ENCODE measurements around the gene COL15A1. TPM values are rescaled to one million over a fixed set of nuclear protein-coding genes. Genes with fewer than 3 reads are reported as not detected.

The COL15A1 gene
- polyA plus RNA-seq, 1 donor (not counting 4 experiments of a cell fraction or from before 2014, with no cell fraction given): not detected

DNA sequence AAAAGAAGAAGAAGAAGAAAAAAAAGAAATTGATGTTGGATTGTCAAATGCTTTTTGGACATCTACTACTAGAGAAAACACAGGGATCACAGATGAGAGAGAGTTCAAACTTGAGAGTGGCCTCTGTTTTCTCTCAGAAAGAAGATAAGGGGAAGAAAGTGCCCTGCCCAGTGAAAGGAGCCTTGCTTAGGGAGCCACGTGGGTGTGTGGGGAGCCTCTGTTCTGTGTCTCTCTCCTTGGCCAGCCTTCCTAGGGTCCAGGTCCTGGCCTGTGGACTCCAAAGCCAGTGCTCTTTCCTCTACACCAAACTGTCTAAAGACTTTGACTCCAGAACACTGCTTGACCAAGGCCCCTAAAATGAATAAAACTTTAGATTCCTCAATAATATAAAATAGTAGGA lies 22.0 kb upstream of the COL15A1 start:
- dilution Hi-C loops (cut with MboI; ENCODE audit: extremely low pct_ligation_motif_present, low sequenced_read_pairs): no loop called here

DNA sequence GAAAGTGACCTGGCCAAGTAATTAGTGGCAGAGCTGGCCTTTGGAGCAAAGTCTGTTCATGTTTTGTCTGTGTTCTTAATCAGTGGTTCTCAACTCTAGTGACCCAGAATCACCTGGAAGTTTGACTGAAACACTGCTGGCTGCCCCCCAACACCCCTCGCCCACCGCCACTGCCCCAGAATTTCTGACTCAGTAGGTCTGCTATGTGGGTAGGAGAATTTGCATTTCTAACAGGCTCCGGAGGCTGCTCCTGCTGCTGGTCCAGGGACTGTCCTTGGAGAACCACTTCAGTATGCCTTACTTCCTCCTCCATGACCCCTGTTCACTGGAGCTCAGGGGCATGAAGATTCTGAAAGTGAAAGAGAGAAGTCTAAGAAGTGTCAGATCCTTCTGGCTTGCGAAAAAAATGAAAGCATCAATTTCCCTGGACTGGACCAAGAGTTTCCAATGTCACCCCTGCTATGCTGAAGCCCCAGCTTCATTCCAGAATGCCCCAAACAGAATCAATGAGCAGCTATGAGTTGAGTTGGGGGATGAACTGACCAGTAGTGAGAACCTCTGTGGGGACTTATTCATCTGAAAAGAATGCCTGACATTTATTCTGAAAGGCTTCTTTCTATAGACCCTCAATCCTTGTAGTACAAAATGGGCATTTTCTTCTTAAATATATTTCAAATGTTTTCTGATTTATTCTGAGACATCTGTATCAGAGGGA lies 20.8 kb upstream of the COL15A1 start:
- Histone ChIP-seq H2AFZ (ENCODE audit: control insufficient read depth, low read length) (no peak overlapping the region), H3K9ac (ENCODE audit: control insufficient read depth, extremely low read depth, insufficient read depth, low read length) (no peak overlapping the region), H3K9me1 (ENCODE audit: control insufficient read depth, extremely low read depth, insufficient read depth, low read length) (no peaks in the 10 kb centered on the region), H4K20me1 (ENCODE audit: control insufficient read depth, extremely low read depth, insufficient read depth, low read length) (no peaks in the 10 kb centered on the region), H3K79me2 (ENCODE audit: control insufficient read depth, insufficient read depth, low read length) (no peaks in the 10 kb centered on the region), H3K9me3 (ENCODE audit: control insufficient read depth, low read depth, low read length) (no peaks in the 10 kb centered on the region), H3K4me1 (ENCODE audit: control insufficient read depth, extremely low read depth, insufficient read depth, low read length) (no peaks in the 10 kb centered on the region), H3K27ac (ENCODE audit: control insufficient read depth, insufficient read depth, low read length) (no peak overlapping the region), H3K4me2 (ENCODE audit: control insufficient read depth, extremely low read depth, insufficient read depth, low read depth, low read length) (no peak overlapping the region), H3K4me3 (ENCODE audit: control insufficient read depth in 2 of 3, extremely low read depth in 1 of 3, insufficient read depth in 2 of 3, low read depth in 1 of 3, low read length in 3 of 3) (no peak overlapping the region), H3K36me3 (ENCODE audit: control insufficient read depth in 2 of 2, extremely low read depth in 1 of 2, insufficient read depth in 2 of 2, low read length in 2 of 2) (no peaks in the 10 kb centered on the region), H3K27me3 (ENCODE audit: control insufficient read depth, extremely low read depth, insufficient read depth, low read length) (peaks cover 13% of the 10 kb centered on the region)
- TF ChIP-seq EZH2 (IDR thresholded peaks at IDR 0.05; ENCODE audit: low read length) (no peak), CTCF (optimal IDR thresholded peaks at IDR 0.05 in 1 of 3, IDR thresholded peaks at IDR 0.05 in 1 of 3, conservative IDR thresholded peaks at IDR 0.05 in 1 of 3; ENCODE audit: extremely low read depth in 1 of 3, insufficient read depth in 2 of 3, low read length in 3 of 3) (no peak)
- FAIRE-seq: no peak
- dilution Hi-C loops (cut with MboI; ENCODE audit: extremely low pct_ligation_motif_present, low sequenced_read_pairs): no loop called here
- DNase-seq (ENCODE audit: low read depth, low spot score): no peak

More for the DNA sequence above, 22.0 kb upstream of the COL15A1 start:
- Histone ChIP-seq H3K27ac (ENCODE audit: control insufficient read depth, insufficient read depth, low read length) (no peak overlapping the region), H3K36me3 (ENCODE audit: control insufficient read depth in 2 of 2, extremely low read depth in 1 of 2, insufficient read depth in 2 of 2, low read length in 2 of 2) (no peaks in the 10 kb centered on the region), H2AFZ (ENCODE audit: control insufficient read depth, low read length) (no peak overlapping the region), H3K9me3 (ENCODE audit: control insufficient read depth, low read depth, low read length) (no peaks in the 10 kb centered on the region), H3K9ac (ENCODE audit: control insufficient read depth, extremely low read depth, insufficient read depth, low read length) (no peak overlapping the region), H3K4me3 (ENCODE audit: control insufficient read depth in 2 of 3, extremely low read depth in 1 of 3, insufficient read depth in 2 of 3, low read depth in 1 of 3, low read length in 3 of 3) (no peak overlapping the region), H3K79me2 (ENCODE audit: control insufficient read depth, insufficient read depth, low read length) (no peaks in the 10 kb centered on the region), H3K4me2 (ENCODE audit: control insufficient read depth, extremely low read depth, insufficient read depth, low read depth, low read length) (no peak overlapping the region), H3K9me1 (ENCODE audit: control insufficient read depth, extremely low read depth, insufficient read depth, low read length) (no peaks in the 10 kb centered on the region), H4K20me1 (ENCODE audit: control insufficient read depth, extremely low read depth, insufficient read depth, low read length) (no peaks in the 10 kb centered on the region), H3K4me1 (ENCODE audit: control insufficient read depth, extremely low read depth, insufficient read depth, low read length) (no peaks in the 10 kb centered on the region), H3K27me3 (ENCODE audit: control insufficient read depth, extremely low read depth, insufficient read depth, low read length) (peaks cover 13% of the 10 kb centered on the region)
- FAIRE-seq (no peak), DNase-seq (ENCODE audit: low read depth, low spot score) (no peak)
- TF ChIP-seq CTCF (optimal IDR thresholded peaks at IDR 0.05 in 1 of 3, IDR thresholded peaks at IDR 0.05 in 1 of 3, conservative IDR thresholded peaks at IDR 0.05 in 1 of 3; ENCODE audit: extremely low read depth in 1 of 3, insufficient read depth in 2 of 3, low read length in 3 of 3) (no peak), EZH2 (IDR thresholded peaks at IDR 0.05; ENCODE audit: low read length) (no peak)
